IPS-15b (cell line): ENCODE results near the gene SPTLC2.
"Not testable (repeated sequence)": the region's sequence is repeated elsewhere in the genome, so short reads cannot be mapped to it uniquely, and the experiment has no call there.

Source experiments
- H3K27me3 ChIP-seq: one replicate; pipeline ENCODE4 v1.6.1; 2013; ENCODE audit warnings: low read length; ENCODE audit not compliant: control insufficient read depth, insufficient read depth
- H3K36me3 ChIP-seq: one replicate; pipeline ENCODE4 v1.6.1; 2013; ENCODE audit warnings: low read length; ENCODE audit not compliant: control insufficient read depth, insufficient read depth
- H3K4me1 ChIP-seq: one replicate; pipeline ENCODE4 v1.6.1; 2013; ENCODE audit warnings: mild to moderate bottlenecking, low read length; ENCODE audit not compliant: control insufficient read depth, insufficient read depth
- H3K4me3 ChIP-seq: one replicate; pipeline ENCODE4 v1.5.1; 2013; ENCODE audit warnings: low read depth, low read length
- H3K9ac ChIP-seq: one replicate; pipeline ENCODE4 v1.6.1; 2013; ENCODE audit warnings: low read depth, mild to moderate bottlenecking, low read length
- H3K9me3 ChIP-seq: one replicate; pipeline ENCODE4 v1.6.1; 2013; ENCODE audit warnings: mild to moderate bottlenecking, low read length; ENCODE audit not compliant: control insufficient read depth, insufficient read depth

Gene SPTLC2

GRCh38 chr14:77616454-77617229 is at the start of gene SPTLC2:
Gene SPTLC2, minus strand, starts transcription at chr14:77616637. Its CDS starts 58 bp downstream, at chr14:77616579.
- Histone ChIP-seq H3K9me3 (no peaks in the 10 kb centered on the region), H3K4me3 (peak within 1 kb of the TSS; percentile 91), H3K27me3 (no peaks in the 10 kb centered on the region), H3K36me3 (no peaks in the 10 kb centered on the region), H3K9ac (peak within 1 kb of the TSS; percentile 76), H3K4me1 (peaks cover 30% of the 10 kb centered on the region)

GRCh38 chr14:77663293-77663692 is 46.9 kb upstream of the SPTLC2 start:
- Histone ChIP-seq H3K36me3 (no peaks in the 10 kb centered on the region), H3K4me1 (peaks cover 16% of the 10 kb centered on the region), H3K4me3 (no peak overlapping the region), H3K9ac (no peak overlapping the region), H3K9me3 (no peaks in the 10 kb centered on the region), H3K27me3 (no peaks in the 10 kb centered on the region)

GRCh38 chr14:77661562-77661961 is 45.1 kb upstream of the SPTLC2 start:
- H3K36me3 ChIP-seq, H3K9me3 ChIP-seq, H3K27me3 ChIP-seq, H3K4me3 ChIP-seq, H3K9ac ChIP-seq: not testable (repeated sequence)
- peaks cover 13% of the 10 kb centered on the region for H3K4me1 ChIP-seq

- Histone ChIP-seq H3K27me3 (no peaks in the 10 kb centered on the region), H3K9me3 (no peaks in the 10 kb centered on the region), H3K9ac (no peak overlapping the region), H3K36me3 (no peaks in the 10 kb centered on the region), H3K4me3 (no peak overlapping the region), H3K4me1 (peaks cover 13% of the 10 kb centered on the region)
Measured at GRCh38 chr14:77660754-77661153, 44.3 kb upstream of the SPTLC2 start.

DNA sequence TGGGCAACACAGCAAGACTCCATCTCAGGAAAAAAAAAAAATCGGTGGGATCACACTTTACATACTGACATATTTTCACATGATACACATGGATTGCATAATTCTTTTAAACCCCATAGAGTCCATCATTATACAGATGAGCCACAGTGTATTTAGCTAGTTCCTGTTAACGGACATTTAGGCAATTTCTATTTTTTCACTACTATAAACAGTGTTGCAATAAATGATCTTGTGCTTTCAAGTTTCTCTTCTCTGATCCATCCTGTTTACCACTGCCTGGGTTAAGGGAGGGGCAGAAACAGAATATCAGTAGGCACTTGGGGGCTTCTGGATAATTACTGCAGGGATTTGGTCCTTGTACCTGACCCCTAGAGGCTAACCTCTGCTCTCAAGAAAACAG is 43.4 kb upstream of the SPTLC2 start:
- Histone ChIP-seq H3K4me1 (peaks cover 18% of the 10 kb centered on the region), H3K4me3 (no peak overlapping the region), H3K9ac (no peak overlapping the region), H3K9me3 (no peaks in the 10 kb centered on the region), H3K27me3 (no peaks in the 10 kb centered on the region), H3K36me3 (no peaks in the 10 kb centered on the region)

- Histone ChIP-seq H3K36me3 (no peaks in the 10 kb centered on the region), H3K4me3 (no peak overlapping the region), H3K9me3 (no peaks in the 10 kb centered on the region), H3K4me1 (peaks cover 10% of the 10 kb centered on the region), H3K9ac (no peak overlapping the region), H3K27me3 (no peaks in the 10 kb centered on the region)
Measured at GRCh38 chr14:77657280-77657679, 40.8 kb upstream of the SPTLC2 start.

- Histone ChIP-seq H3K4me1 (peaks cover 5% of the 10 kb centered on the region), H3K9me3 (no peaks in the 10 kb centered on the region), H3K9ac (no peak overlapping the region), H3K4me3 (no peak overlapping the region), H3K27me3 (no peaks in the 10 kb centered on the region), H3K36me3 (no peaks in the 10 kb centered on the region)
Measured at GRCh38 chr14:77654001-77654441, 37.6 kb upstream of the SPTLC2 start.

GRCh38 chr14:77649326-77649725 is 32.9 kb upstream of the SPTLC2 start:
- H3K27me3 ChIP-seq, result no peaks in the 10 kb centered on the region
- H3K9ac ChIP-seq, result no peak overlapping the region
- H3K36me3 ChIP-seq, result no peaks in the 10 kb centered on the region
- no peaks in the 10 kb centered on the region for H3K9me3 ChIP-seq
- H3K4me1 ChIP-seq, result no peaks in the 10 kb centered on the region
- no peak overlapping the region for H3K4me3 ChIP-seq

- Histone ChIP-seq H3K27me3 (no peaks in the 10 kb centered on the region), H3K4me3 (no peak overlapping the region), H3K4me1 (no peaks in the 10 kb centered on the region), H3K36me3 (no peaks in the 10 kb centered on the region), H3K9me3 (no peaks in the 10 kb centered on the region), H3K9ac (no peak overlapping the region)
Measured at GRCh38 chr14:77648520-77649200, 32.2 kb upstream of the SPTLC2 start.

DNA sequence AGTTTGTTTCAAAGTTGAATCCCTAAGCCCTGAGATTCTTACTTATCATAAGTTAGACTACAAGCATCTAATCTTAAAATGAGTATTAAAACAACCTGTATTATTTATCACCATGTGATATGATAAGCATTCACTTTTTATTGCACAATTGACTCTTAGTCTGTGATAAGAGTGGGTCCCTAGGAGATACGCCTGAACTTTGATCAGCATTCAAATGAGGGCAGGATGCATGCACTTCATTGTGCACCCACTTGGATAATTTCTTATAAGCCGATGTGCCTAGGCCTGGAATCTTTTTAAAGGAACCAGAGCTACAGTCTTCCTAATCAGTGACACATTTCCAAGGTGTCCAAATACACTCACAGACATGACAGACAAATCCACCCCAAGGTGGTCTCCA is 31.4 kb upstream of the SPTLC2 start:
- H3K36me3 ChIP-seq, result no peaks in the 10 kb centered on the region
- H3K4me1 ChIP-seq, result no peaks in the 10 kb centered on the region
- H3K27me3 ChIP-seq, result no peaks in the 10 kb centered on the region
- no peaks in the 10 kb centered on the region for H3K9me3 ChIP-seq
- no peak overlapping the region for H3K9ac ChIP-seq
- no peak overlapping the region for H3K4me3 ChIP-seq

GRCh38 chr14:77646907-77647306 is 30.5 kb upstream of the SPTLC2 start:
- Histone ChIP-seq H3K9ac (no peak overlapping the region), H3K27me3 (no peaks in the 10 kb centered on the region), H3K9me3 (no peaks in the 10 kb centered on the region), H3K4me1 (no peaks in the 10 kb centered on the region), H3K4me3 (no peak overlapping the region), H3K36me3 (no peaks in the 10 kb centered on the region)
